B cell (primary cell): ENCODE measurements around the gene ATG4C. TPM values are rescaled to one million over a fixed set of nuclear protein-coding genes. Genes with fewer than 3 reads are reported as not detected.

Experiments used
- ATAC-seq: fragments of 200-7000 bp; cut with Tn5 transposase; one replicate; pipeline ENCODE4 v1.10.0; 2021; ENCODE audit warnings: low read depth, mild to moderate bottlenecking, moderate number of reproducible peaks, moderate library complexity
- CTCF ChIA-PET: fragments of 350-600 bp; sonication (Branson Sonifier 250); formaldehyde crosslinking; loops from one replicate; lab custom pipeline; 2021; ENCODE audit warnings: antibody characterized with exemption, inconsistent platforms; lab: Charles Lee
- POLR2A ChIA-PET: fragments of 350-600 bp; sonication (Branson Sonifier 250); formaldehyde crosslinking; loops from one replicate; lab custom pipeline; 2021; ENCODE audit warnings: antibody characterized with exemption; lab: Charles Lee
- DNase-seq: peaks from one replicate; pipeline ENCODE4 v3.0.0; 2013
- H2AFZ ChIP-seq: 2 replicates; pipeline ENCODE4 v1.6.1; 2012; ENCODE audit warnings: mild to moderate bottlenecking, low read depth, low read length; ENCODE audit not compliant: insufficient read depth, poor library complexity, severe bottlenecking
- H3K27ac ChIP-seq, 2 donors: 1 replicate in 1 of 2; 2 replicates in 1 of 2; pipeline ENCODE4 v1.5.1; 2012 to 2013; ENCODE audit warnings: low read length in 2 of 2, mild to moderate bottlenecking in 2 of 2, moderate library complexity in 1 of 2
- H3K27me3 ChIP-seq, 4 experiments: fragments of 200-600 bp in 1 of 4; sonication (generic) in 1 of 4; replicated peaks in 1 of 4; 1 replicate in 2 of 4; 2 replicates in 2 of 4; pipeline versions ENCODE4 v1.6.1 to v1.7.0; 2013 to 2016; ENCODE audit warnings: low read length in 3 of 4, mild to moderate bottlenecking in 2 of 4, mixed read lengths in 1 of 4, moderate library complexity in 1 of 4; ENCODE audit not compliant: insufficient read depth in 4 of 4, control insufficient read depth in 3 of 4; ENCODE audit errors: control extremely low read depth in 1 of 4
- H3K36me3 ChIP-seq, 2 experiments: replicated peaks in 1 of 2; 1 replicate in 1 of 2; 2 replicates in 1 of 2; pipeline versions ENCODE4 v1.6.1 to v1.7.1; 2013; ENCODE audit warnings: low read length in 1 of 2; ENCODE audit not compliant: insufficient read depth in 2 of 2, control insufficient read depth in 1 of 2; ENCODE audit errors: control extremely low read depth in 1 of 2, extremely low read depth in 1 of 2
- H3K4me1 ChIP-seq, 2 donors: fragments of 200-600 bp in 1 of 2; sonication (generic) in 1 of 2; 1 replicate in 1 of 2; 2 replicates in 1 of 2; pipeline versions ENCODE4 v1.5.1 to v1.6.1; 2013 to 2017; ENCODE audit warnings: low read length in 2 of 2; ENCODE audit not compliant: control insufficient read depth in 2 of 2, insufficient read depth in 2 of 2
- H3K4me2 ChIP-seq: replicated peaks from 2 replicates; pipeline ENCODE3; 2012; ENCODE audit warnings: mild to moderate bottlenecking, low read depth, low read length; ENCODE audit not compliant: poor library complexity, severe bottlenecking
- H3K4me3 ChIP-seq, 5 experiments: fragments of 200-600 bp in 1 of 5; sonication (generic) in 1 of 5; 1 replicate in 3 of 5; 2 replicates in 2 of 5; pipeline versions ENCODE4 v1.5.1 to v1.7.0; 2011 to 2016; ENCODE audit warnings: low read length in 4 of 5, mild to moderate bottlenecking in 4 of 5, low read depth in 2 of 5, control low read depth in 1 of 5, moderate library complexity in 1 of 5; ENCODE audit not compliant: insufficient read depth in 1 of 5; ENCODE audit errors: control extremely low read depth in 1 of 5, extremely low read depth in 1 of 5
- H3K79me2 ChIP-seq: fragments of 200-600 bp; sonication (generic); one replicate; pipeline ENCODE4 v1.6.0; 2016; ENCODE audit warnings: low read length; ENCODE audit not compliant: control insufficient read depth, insufficient read depth
- H3K9ac ChIP-seq: fragments of 200-600 bp; sonication (generic); 2 replicates; pipeline ENCODE4 v1.6.1; 2017; ENCODE audit warnings: mild to moderate bottlenecking, low read length, moderate library complexity
- H3K9me3 ChIP-seq, 3 donors: one replicate each; pipeline versions ENCODE4 v1.6.1 to v1.7.1; 2013; ENCODE audit warnings: low read length in 2 of 3; ENCODE audit not compliant: control insufficient read depth in 2 of 3, insufficient read depth in 1 of 3; ENCODE audit errors: control extremely low read depth in 1 of 3
- H4K20me1 ChIP-seq: 2 replicates; pipeline ENCODE4 v1.6.0; 2012; ENCODE audit warnings: mild to moderate bottlenecking, low read length; ENCODE audit not compliant: insufficient read depth, control insufficient read depth, poor library complexity, severe bottlenecking
- H3K27ac Mint-ChIP-seq: one replicate; pipeline ENCODE4 v1.8.0; 2021; ENCODE audit warnings: mixed read lengths
- H3K27me3 Mint-ChIP-seq: one replicate; pipeline ENCODE4 v1.8.0; 2021; ENCODE audit warnings: mixed read lengths
- H3K4me1 Mint-ChIP-seq: one replicate; pipeline ENCODE4 v1.8.0; 2021; ENCODE audit warnings: mixed read lengths
- H3K4me3 Mint-ChIP-seq: one replicate; pipeline ENCODE4 v1.8.0; 2021; ENCODE audit warnings: mixed read lengths
- H3K9me3 Mint-ChIP-seq: one replicate; pipeline ENCODE4 v1.8.0; 2022; ENCODE audit warnings: mixed read lengths; ENCODE audit not compliant: insufficient read depth
- EZH2 ChIP-seq: IDR thresholded peaks from 2 replicates; pipeline ENCODE4 v1.6.1; 2012; ENCODE audit warnings: borderline replicate concordance, low read depth, mild to moderate bottlenecking, moderate library complexity, low read length; ENCODE audit not compliant: insufficient read depth, poor library complexity, severe bottlenecking
- WGBS: methylation state at CpG from one replicate; pipeline ENCODE4 v1.1.5; 2013; ENCODE audit warnings: missing lambda C conversion rate; ENCODE audit not compliant: insufficient coverage; 5-methylcytosine and 5-hydroxymethylcytosine counted together
- intact Hi-C: fragments of 100-400 bp; cut with micrococcal nuclease; formaldehyde crosslinking; loops from one replicate; pipeline ENCODE4 v1.10.0; 2022
- polyA plus RNA-seq: library from polyadenylated mRNA; depleted of rRNA; stranded (reverse); fragments of >200 nt; gene quantifications from 2 replicates; pipeline ENCODE4 v1.2.3, GENCODE V29; 2012
- total RNA-seq, 2 donors: library from RNA; stranded (reverse); fragments of 120-200 nt in 1 of 2; gene quantifications; 1 replicate in 1 of 2; 2 replicates in 1 of 2; pipeline versions ENCODE4 v1.2.3 to v1.2.4, GENCODE V29; 2013 to 2022
- TF ChIP-seq, protein P1 (sequence below): fragments of 200-600 bp; IDR thresholded peaks from one replicate; pipeline ENCODE4 v1.8.0; 2022; ENCODE audit warnings: antibody characterized with exemption, mild to moderate bottlenecking

Gene ATG4C
- total and polyA plus RNA-seq, 2 donors (not counting 1 experiment from before 2014, with no cell fraction given) = 7.1 to 30.8 TPM

DNA sequence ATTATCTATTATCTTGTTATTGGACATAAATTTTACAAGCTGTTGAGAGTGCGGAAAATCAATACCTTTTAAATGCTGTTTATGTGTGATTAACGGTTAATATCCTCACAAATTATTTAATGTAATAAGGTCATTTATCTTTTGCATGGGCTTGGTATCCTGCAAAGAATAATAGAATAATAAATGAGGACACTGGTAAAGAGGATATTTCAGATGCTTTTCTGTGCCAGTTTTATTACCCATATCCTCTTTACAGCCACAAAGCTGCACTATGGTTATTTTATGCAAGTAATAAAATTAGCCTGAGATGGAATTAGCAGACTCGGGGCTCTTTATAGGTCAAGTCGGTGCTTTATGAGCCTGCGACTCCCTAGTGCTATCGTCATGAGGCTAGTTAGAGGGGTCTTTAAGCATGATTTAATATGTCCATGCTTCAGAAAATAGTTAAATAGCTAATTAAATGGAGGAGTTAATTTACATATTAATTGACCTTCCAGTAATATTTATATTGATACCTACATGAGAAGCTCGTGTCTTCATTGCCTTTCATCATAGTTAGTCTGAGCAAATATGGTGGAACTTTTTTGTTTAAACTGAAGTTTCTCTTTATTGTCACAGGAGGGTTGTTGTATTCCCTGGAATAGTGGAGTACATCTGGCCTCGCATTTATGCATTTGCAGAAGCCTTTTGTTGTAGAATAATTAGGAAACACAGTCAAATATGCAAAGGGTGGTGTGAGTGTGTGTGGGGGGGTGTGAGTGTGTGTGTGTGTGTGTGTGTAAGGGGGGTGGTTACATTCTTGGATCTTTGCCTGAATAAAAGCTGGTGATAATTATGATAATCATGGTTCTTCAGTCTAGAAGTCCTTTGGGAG, 120.3 kb downstream of the ATG4C start:
- Histone ChIP-seq H3K4me1 (no peaks in the 10 kb centered on the region), H3K9me3 (no peaks in the 10 kb centered on the region), H2AFZ (no peak overlapping the region), H3K9ac (no peak overlapping the region), H4K20me1 (no peaks in the 10 kb centered on the region), H3K4me2 (no peak overlapping the region), H3K27ac (no peak overlapping the region), H3K36me3 (no peaks in the 10 kb centered on the region), H3K79me2 (no peaks in the 10 kb centered on the region), H3K27me3 (no peaks in the 10 kb centered on the region), H3K4me3 (no peak overlapping the region)
- Mint-ChIP-seq H3K27ac (no peak overlapping the region), H3K4me1 (no peaks in the 10 kb centered on the region), H3K4me3 (no peak overlapping the region), H3K9me3 (no peaks in the 10 kb centered on the region), H3K27me3 (no peaks in the 10 kb centered on the region)
- intact Hi-C loops = no loop called here
- no peak for DNase-seq
- ChIA-PET CTCF (no interaction called here), POLR2A (no interaction called here)
- WGBS = 87% methylated on average over 3 of the region's 8 CpGs
- ATAC-seq = no peak
- TF ChIP-seq, protein P1, sequence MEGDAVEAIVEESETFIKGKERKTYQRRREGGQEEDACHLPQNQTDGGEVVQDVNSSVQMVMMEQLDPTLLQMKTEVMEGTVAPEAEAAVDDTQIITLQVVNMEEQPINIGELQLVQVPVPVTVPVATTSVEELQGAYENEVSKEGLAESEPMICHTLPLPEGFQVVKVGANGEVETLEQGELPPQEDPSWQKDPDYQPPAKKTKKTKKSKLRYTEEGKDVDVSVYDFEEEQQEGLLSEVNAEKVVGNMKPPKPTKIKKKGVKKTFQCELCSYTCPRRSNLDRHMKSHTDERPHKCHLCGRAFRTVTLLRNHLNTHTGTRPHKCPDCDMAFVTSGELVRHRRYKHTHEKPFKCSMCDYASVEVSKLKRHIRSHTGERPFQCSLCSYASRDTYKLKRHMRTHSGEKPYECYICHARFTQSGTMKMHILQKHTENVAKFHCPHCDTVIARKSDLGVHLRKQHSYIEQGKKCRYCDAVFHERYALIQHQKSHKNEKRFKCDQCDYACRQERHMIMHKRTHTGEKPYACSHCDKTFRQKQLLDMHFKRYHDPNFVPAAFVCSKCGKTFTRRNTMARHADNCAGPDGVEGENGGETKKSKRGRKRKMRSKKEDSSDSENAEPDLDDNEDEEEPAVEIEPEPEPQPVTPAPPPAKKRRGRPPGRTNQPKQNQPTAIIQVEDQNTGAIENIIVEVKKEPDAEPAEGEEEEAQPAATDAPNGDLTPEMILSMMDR = no peak
- TF ChIP-seq EZH2 = no peak

DNA sequence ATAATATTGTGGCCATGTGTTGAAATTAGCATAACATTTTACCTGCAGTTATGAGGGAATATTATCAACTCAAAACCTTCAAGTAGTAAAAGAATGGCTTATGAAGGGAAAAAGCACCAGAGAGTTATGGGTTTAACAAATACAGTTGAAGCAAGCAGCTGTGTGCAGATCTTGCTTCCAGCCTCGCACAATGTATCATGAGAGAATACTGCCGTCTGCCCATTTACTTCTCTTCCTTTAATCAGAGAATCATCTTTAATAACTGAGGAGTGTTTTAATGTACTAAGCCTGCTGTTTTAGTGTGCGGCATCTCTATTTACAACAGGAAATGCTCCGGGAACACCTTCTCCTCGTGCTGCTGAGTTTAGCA, 120.9 kb downstream of the ATG4C start:
- H3K4me3 Mint-ChIP-seq = no peak overlapping the region
- Histone ChIP-seq H3K27ac (no peak overlapping the region), H3K27me3 (no peaks in the 10 kb centered on the region), H3K4me3 (no peak overlapping the region), H3K79me2 (no peaks in the 10 kb centered on the region), H3K9ac (no peak overlapping the region), H4K20me1 (no peaks in the 10 kb centered on the region), H3K36me3 (no peaks in the 10 kb centered on the region), H3K9me3 (no peaks in the 10 kb centered on the region), H3K4me1 (no peaks in the 10 kb centered on the region), H3K4me2 (no peak overlapping the region), H2AFZ (no peak overlapping the region)
- ATAC-seq (no peak), DNase-seq (no peak)
- ChIA-PET CTCF (no interaction called here), POLR2A (no interaction called here)
- no peaks in the 10 kb centered on the region for H3K9me3 Mint-ChIP-seq
- intact Hi-C loops = no loop called here
- TF ChIP-seq, protein P1 = no peak
- no peak for TF ChIP-seq EZH2
- no peaks in the 10 kb centered on the region for H3K4me1 Mint-ChIP-seq
- H3K27me3 Mint-ChIP-seq = no peaks in the 10 kb centered on the region
- 90% methylated on average over 3 of the region's 5 CpGs for WGBS
- no peak overlapping the region for H3K27ac Mint-ChIP-seq
